GM12874 (cell line): Measurements from ENCODE around the gene ZNF433.
A peak's percentile ranks its signal among the peaks of the same experiment; 100 is the strongest.

ENCODE experiments used
- CTCF ChIP-seq: IDR thresholded peaks from 2 replicates; pipeline ENCODE4 v1.5.1; 2011; ENCODE audit warnings: low read depth, mild to moderate bottlenecking, control low read depth, low read length, moderate library complexity; ENCODE audit not compliant: insufficient read depth

Gene ZNF433

DNA sequence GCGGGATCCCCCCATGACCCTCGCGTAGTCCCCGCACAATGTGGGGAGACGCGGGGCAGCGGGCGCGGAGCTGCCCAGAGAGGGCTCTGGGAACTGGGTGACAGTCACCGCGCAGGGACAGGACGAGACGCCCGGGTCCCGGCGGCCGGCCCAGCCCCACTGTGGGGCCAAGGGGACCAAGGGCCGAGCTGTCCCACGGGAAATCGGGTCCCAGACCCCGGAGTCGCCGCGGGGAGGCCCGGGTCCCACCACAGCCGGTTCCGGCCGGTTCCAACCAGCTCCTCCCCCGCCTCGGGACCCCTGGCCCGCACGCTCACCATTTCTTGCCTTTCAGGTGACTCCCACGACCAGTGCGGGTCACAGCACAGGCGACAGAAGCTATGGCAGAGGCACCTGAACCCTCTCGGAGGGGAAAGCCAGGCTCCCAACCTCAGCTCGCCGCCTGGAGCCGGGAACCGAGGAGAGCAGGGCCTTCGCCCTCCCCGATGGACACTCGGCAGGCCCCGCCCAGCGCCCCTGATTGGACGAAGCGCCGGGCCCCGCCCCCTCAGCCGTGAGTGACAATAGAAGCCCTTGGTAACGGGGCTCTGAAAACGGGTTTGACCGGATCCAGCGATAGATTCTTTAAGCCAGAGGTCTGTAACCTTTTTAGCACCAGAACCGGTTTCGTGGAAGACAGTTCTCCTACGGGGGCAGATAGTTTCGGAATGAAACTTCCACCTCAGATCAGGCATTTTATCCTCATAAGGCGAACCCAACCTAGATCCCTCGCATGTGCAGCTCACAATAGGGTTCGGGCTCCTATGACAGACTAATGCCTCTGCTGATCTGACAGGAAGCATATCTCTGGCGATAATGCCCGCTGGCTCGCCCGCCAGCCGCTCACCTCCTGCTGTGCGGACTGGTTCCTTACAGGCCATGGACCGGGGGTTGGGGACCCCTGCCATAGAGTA, at the start of gene ZNF433:
Gene ZNF433, minus strand, starts transcription at position 460 of the 953 bp plus-strand sequence. Its CDS starts 140 bp downstream, at position 320.
- no peak for TF ChIP-seq CTCF

DNA sequence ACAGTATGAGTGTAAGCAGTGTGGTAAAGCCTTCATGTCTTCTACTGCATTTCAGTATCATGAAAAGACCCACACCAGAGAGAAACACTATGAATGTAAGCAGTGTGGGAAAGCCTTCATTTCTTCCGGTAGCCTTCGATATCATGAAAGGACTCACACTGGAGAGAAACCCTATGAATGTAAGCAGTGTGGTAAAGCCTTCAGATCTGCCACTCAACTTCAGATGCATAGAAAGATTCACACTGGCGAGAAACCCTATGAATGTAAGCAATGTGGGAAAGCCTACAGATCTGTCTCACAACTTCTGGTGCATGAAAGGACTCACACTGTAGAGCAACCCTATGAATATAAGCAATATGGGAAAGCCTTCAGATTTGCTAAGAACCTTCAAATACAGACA, 41.9 kb upstream of the ZNF433 start:
- no peak for TF ChIP-seq CTCF

- no peak for TF ChIP-seq CTCF
Measured at GRCh38 chr19:12075538-12076139, 40.2 kb upstream of the ZNF433 start.

DNA sequence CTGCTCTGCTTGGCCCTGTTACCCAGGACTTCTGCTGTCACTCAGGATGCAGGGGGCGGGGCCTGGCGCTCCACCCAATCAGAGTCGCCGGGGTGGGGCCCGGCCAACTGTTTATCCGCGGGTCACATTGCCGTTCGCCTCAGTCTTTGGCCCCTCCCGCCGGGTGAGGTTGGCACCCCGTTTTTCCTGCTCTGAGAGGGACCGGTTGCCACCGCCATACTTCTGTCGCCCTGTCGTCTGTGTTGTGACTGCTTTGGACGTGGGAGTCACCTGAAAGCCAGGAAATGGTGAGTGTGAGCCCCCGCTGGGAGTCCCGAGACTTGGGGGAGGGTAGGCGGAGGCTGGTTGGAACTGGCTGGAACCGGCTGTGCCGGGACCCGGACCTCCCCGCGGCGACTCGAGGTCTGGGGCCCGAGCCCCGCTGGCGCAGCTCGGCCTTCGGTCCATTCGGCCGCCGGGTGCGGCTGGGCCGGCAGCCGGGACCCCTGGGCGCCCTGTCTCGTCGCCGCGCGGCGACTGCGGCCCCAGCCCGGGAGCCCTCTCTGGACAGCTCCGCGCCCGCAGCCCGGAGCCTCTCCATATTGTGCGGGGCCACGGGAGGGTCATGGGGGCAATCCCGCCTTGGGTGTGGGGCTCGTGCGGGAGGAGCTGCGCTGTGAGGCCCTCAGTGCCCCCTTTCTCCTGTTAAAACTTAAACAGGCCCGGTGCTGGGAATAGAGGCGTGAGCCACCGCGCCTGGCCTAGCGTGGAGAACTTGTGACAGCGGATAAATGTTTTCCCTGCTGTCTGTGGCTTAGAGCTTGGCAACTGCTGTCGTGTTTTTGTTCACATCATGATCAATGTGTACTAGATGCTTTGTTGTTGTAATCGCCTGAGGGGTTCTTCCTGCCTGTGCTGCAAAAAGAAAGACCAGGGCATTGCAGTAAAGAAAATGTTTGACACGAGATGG, 29.4 kb upstream of the ZNF433 start, which contains the start of gene ZNF844:
Gene ZNF844, plus strand, starts transcription at position 142 of the 949 bp plus-strand sequence. Its CDS starts 143 bp downstream, at position 285.
- TF ChIP-seq CTCF = no peak

DNA sequence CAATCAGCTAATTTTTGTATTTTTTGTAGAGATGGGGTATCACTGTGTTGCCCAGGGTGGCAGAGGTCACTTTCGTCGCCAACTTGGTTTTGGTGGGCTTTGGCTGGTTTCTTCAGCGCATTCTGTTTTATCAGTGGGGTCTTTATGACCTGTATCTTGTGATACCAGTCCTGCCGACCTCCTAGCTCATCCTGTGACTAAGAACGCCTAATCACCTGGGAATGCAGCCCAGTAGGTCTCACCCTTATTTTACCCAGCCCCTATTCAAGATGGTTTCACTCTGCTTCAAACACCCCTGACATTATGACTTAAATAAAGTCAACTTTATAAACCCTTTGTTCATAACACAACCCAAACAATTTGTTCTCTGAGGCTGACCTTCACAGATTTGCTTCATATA, 20.3 kb upstream of the ZNF433 start:
- TF ChIP-seq CTCF = no peak

GRCh38 chr19:12052497-12053169, 17.2 kb upstream of the ZNF433 start, which contains the start of gene ZNF878:
TSS of gene ZNF878 (minus strand) at chr19:12052961. CDS start at chr19:12052801, 160 bp downstream.
- peak; percentile 35 for TF ChIP-seq CTCF
